ENCODE results near the gene C7orf25.
A peak's percentile ranks its signal among the peaks of the same experiment; 100 is the strongest.

C7orf25 gene

GRCh38 chr7:42911454-42912447 lies at the start of gene C7orf25:
C7orf25 (minus strand) TSS chr7:42912070; CDS start chr7:42910900, 1,170 bp downstream.
- DNase-seq (ENCODE audit: low read depth in 4 of 4, low spot score in 1 of 4) = peak; percentile 85 to 98 (median 94)

DNA sequence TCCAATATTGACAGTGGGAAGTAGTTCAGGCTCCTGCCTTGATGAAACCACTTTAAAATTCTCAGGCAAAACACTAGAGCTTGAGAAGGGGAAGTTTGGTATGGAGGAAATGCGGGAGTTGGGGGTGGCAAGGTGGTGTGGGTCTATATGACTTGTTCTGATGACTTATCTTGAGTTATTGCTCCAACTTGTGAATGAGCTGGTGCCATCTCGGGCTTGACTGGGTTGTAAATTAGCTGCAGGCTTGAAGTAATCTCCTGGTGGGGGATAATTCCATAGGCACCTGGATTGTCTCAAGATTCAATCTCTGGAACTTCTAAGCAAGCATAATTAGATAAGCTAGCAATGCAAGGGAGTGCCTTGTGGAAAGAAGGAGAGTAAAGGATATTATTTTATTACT lies 49.3 kb upstream of the C7orf25 start:
- DNase-seq (ENCODE audit: low read depth in 4 of 4, low spot score in 1 of 4) = no peak

DNA sequence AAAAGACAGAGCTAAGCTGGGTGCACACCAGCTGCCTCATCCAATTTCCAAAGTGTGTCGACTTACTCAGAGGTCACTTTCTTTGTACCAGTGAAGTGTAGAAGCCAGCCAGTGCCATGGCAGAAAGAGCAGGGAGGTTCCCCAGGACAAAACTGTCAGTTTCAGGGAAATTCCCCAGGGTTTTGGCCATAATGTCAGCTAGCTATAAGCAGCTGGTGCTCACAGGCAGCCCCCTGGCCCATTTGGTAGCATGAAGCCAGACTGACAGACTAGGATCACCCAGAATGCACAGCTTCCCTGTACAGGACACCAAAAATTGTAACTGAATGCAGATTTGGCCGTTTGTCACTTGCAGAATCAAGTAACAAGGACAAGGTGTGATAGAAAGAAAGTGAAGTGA lies 48.9 kb upstream of the C7orf25 start:
- no peak for DNase-seq (ENCODE audit: low read depth in 4 of 4, low spot score in 1 of 4)

- no peak for DNase-seq (ENCODE audit: low read depth in 4 of 4, low spot score in 1 of 4)
These were observed 47.7 kb upstream of the C7orf25 start for GRCh38 chr7:42959549-42959948.

GRCh38 chr7:42956062-42956461 lies 44.2 kb upstream of the C7orf25 start:
- no peak for DNase-seq (ENCODE audit: low read depth in 4 of 4, low spot score in 1 of 4)

- DNase-seq (ENCODE audit: low read depth in 4 of 4, low spot score in 1 of 4) = no peak
These were observed 42.1 kb upstream of the C7orf25 start for GRCh38 chr7:42953994-42954393.

DNA sequence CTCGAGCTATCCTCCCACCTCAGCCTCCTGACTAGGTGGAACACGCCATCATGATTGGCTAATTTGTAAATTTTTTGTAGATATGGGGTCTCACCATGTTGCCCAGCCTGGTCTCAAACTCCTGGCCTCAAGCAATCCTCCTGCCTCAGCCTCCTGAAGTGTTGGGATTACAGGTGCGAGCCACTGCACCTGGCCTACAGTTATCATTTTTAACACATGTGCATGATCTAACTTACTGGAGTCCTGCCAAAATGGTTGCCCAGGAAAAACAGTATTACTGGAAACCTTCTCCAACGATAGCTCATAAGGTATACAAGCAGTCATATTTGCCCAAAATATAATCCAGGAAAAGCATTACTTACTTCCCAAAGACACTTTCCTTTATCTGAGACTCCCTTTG lies 40.5 kb upstream of the C7orf25 start:
- no peak for DNase-seq (ENCODE audit: low read depth in 4 of 4, low spot score in 1 of 4)

GRCh38 chr7:42950417-42950816 lies 38.5 kb upstream of the C7orf25 start:
- no peak for DNase-seq (ENCODE audit: low read depth in 4 of 4, low spot score in 1 of 4)

DNA sequence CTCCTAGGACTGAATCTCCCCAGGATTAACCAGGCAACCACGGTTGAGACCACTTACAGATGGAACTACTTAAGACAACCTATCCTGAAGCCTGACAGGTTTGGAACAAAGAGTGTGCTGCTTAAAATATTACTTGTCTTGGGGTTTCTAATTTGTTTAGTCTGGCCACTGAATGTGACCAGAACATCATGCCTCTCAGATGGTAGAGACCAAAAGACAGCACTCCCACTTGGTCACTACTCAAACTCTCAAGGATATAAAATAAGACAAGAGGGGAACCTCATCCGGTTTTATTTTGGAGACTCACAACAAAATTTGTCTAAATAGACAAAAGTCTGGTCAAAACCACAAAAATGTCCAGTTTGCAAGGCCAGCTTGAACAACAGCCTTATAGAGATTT lies 35.7 kb upstream of the C7orf25 start:
- DNase-seq (ENCODE audit: low read depth in 4 of 4, low spot score in 1 of 4) = no peak

GRCh38 chr7:42946627-42946950 lies 34.7 kb upstream of the C7orf25 start:
- no peak for DNase-seq (ENCODE audit: low read depth in 4 of 4, low spot score in 1 of 4)

GRCh38 chr7:42945821-42946626 lies 34.2 kb upstream of the C7orf25 start:
- no peak for DNase-seq (ENCODE audit: low read depth in 4 of 4, low spot score in 1 of 4)

DNA sequence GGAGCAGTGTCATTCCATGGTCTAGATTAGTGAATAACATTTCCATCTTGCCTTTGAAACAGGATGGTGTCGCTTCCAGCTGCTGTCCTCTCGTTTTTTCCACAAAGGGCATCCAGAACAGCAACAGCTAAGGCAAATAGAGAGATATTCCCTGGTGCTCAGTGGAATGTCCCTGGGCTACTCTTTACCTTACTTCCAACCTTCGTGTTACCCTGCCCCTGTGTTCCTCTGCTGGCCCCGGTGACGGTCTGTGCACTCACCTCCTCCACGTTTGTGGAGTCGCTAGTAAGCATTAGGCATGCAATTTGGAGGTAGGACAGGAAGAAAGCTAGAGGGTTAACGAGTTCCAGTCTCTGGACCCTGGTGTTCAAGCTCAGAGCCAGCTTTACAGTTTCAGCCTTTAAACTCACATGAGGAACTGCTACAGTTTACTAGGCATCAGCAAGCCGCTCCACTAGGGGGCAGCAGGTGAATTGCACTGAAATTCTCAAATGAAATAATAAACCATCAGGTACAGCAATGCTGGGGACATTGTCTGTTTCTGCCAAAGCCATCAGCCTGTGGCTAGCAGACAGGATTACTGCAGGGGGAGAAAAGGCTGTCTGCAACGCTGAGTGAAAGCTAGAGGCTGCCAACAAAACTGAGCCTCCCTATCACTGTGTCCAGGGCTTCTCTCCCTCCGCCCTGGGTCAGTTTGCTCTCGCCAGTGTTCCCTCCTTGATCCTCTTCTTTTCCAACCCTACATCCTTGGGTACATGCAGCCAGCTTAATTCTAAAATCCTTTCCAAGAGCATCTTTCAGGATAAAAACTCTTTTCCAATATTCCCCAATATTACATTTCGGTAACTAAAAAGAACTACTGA lies 29.3 kb upstream of the C7orf25 start:
- peak; percentile 52 to 70 (median 62) for DNase-seq (ENCODE audit: low read depth in 4 of 4, low spot score in 1 of 4)

GRCh38 chr7:42939457-42940240 lies 27.8 kb upstream of the C7orf25 start:
- no peak for DNase-seq (ENCODE audit: low read depth in 4 of 4, low spot score in 1 of 4)

DNA sequence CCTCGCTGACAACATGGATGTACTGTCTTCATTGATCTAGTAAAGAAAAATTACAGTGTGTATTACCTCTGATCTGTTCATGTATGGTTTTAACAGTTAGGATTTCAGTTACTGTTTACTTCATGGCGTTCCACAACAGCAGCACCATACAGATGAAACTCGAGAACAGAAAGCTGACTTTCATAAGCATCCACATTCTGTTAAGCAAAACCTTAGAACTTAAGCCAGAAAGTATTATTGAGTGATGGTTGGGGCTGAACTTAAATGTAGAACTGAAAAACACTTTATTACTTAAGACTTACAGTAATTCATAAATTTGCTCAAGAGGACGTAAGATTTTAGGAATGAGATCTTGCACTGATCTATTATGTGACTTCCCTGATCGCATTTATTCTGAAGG lies 24.0 kb upstream of the C7orf25 start:
- no peak for DNase-seq (ENCODE audit: low read depth in 4 of 4, low spot score in 1 of 4)

DNA sequence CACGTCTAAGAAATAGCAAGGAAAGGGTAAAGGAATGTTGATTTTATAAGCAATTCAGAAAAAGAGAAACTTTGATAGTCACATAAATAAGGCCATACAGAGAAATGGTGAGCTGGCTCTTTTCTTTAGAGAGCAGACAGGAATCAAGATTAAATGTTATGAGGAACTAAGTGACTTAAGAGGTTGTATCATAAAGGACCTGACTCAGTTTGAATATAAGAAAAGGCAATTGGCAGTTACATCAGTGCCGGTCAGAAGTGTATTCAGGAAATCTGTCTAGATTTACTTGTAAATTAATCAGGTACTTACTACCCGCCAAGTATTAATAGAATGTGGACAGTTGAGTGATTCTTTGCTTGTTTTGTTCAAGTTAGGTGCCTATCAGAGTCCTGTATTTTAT lies 22.4 kb upstream of the C7orf25 start:
- no peak for DNase-seq (ENCODE audit: low read depth in 4 of 4, low spot score in 1 of 4)

DNA sequence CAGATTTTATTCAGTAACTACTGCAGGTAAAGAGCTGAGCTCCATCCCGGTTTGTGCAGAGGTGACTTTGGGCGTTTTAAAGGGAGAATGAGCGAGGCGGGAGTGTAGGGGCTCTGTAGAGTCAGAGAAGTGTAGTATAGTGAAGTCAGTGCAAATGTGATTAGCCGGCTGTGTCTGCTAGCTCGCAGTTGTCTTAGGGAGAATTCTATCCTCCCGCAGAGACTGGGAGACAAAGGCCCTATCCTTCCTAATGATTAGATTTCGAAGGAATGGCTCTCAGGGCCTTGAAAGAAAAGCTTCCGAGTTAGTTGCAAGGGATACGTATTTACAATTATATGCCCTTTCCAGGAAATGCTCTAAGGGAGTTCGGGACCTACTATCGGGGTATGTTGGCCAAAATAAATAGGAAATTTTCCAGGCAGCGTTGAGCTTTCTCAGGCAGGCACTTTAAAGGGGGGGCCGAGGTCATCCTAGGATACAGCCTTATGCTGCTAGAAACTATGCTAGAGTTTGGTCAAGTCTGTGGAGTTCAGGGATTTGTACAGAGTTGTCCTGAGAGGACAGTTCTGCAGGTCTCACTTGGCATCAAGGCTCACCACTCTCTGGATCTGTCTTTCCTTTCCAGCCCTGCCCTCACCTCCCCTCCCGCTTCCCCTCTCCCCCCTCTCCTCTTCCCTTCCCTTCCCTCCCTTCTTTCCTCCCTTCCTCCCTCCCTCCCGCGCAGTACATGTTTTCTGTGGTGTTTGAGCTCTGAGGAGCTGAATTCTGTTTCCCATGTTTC lies 21.1 kb upstream of the C7orf25 start:
- DNase-seq (ENCODE audit: low read depth in 4 of 4, low spot score in 1 of 4) = no peak

- DNase-seq (ENCODE audit: low read depth in 4 of 4, low spot score in 1 of 4) = peak; percentile 80 to 89 (median 88)
These were observed 20.2 kb upstream of the C7orf25 start, which contains the start of the genes MRPL32 and PSMA2 for GRCh38 chr7:42931834-42932651. MRPL32 (plus strand) TSS chr7:42932376; CDS start chr7:42932387, 11 bp downstream. PSMA2 (minus strand) TSS chr7:42932174; CDS start chr7:42932158, 16 bp downstream.

DNA sequence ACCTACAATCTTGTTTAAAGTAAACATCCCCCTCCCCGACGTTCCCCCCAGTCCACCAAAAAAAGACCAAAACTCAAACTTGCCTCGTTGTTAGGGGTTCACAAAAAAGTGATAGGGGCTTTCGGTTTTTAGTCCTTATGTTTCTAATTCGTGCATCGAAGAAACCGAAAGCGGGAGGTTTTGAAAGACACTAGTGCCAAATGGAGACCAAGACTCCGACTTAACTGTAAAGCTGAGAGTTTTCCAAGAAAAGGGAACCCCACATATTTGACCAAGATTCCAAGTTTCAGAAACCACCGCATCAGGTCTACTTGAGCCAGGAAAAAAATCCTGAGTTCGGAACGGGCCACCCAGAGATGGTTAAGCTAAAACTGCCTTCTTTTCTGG lies 19.6 kb upstream of the C7orf25 start:
- no peak for DNase-seq (ENCODE audit: low read depth in 4 of 4, low spot score in 1 of 4)

DNA sequence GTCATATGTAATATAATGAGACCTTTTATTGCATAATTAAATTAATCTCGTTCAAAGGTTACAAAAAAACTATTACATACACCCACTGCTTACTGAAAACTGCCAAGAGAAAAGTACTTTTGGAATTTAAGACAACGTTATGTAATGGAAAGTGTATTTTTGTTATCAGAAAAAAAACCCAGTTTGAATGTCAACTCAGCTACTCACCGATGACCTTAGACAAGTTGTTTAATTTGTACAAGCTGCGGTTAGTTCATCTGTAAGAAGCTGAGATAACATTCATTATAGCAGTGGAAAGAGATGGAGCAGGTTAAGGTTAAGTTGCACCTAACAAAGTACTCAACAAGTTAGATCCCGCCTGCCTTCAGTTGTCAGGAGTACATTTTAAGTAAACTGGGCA lies 19.0 kb upstream of the C7orf25 start:
- DNase-seq (ENCODE audit: low read depth in 4 of 4, low spot score in 1 of 4) = no peak

Measured in stimulated activated CD4-positive, alpha-beta T cell treated with anti-CD3 and anti-CD28 coated beads, Interleukin-1b, Interleukin-23, amount 100 ng/mL, for 24 hours (primary cell).